ENCODE results near the gene ADSS1.

ADSS1 gene

GRCh38 chr14:104753528-104754212, 29.6 kb downstream of the ADSS1 start:
- Histone ChIP-seq H3K9me3 (ENCODE audit: severe bottlenecking) (peaks cover 14% of the 10 kb centered on the region), H3K27me3 (ENCODE audit: insufficient read depth, low read depth, severe bottlenecking) (no peaks in the 10 kb centered on the region), H3K36me3 (peaks cover 48% of the 10 kb centered on the region), H3K27ac (peak overlapping the region; percentile 97), H3K4me3 (ENCODE audit: low read depth, low read length) (peak overlapping the region; percentile 51)
- DNase-seq, result no peak
- no peak for TF ChIP-seq CTCF (IDR thresholded peaks at IDR 0.05; ENCODE audit: low read depth, low read length)

DNA sequence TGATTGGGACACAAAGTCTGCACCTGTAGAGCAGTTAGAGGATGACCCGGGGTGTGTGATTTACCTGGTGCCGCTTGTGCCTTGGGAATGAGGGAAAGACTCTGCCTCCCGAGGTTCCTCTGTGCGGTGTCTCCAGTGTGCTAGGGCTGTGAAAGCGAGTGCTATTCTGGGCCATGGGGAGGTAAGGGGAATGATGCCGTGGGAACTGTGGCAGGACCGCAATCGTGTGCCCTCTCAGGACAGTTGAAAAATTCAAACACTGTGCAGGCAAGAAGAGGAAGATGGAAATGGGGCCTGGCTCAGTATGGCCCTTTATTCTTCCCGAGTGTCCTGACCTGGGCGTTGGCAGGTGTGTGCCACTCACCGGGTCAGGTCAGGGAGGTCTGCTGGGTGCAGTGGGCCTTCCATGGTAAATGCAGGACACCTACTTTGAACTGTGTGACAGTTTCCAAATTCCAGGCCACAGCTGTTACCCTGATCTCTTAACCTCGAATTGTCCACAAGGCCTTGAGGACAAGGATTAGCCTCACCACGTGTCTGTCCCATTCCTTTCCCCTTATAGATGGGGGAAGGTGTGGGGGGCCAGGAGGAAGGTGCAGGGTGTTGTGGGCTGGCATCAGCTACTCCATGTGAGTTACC, 30.3 kb downstream of the ADSS1 start:
- Histone ChIP-seq H3K27me3 (ENCODE audit: insufficient read depth, low read depth, severe bottlenecking) (no peaks in the 10 kb centered on the region), H3K36me3 (peaks cover 55% of the 10 kb centered on the region), H3K9me3 (ENCODE audit: severe bottlenecking) (peaks cover 14% of the 10 kb centered on the region), H3K27ac (no peak overlapping the region), H3K4me3 (ENCODE audit: low read depth, low read length) (peak overlapping the region; percentile 51)
- TF ChIP-seq CTCF (IDR thresholded peaks at IDR 0.05; ENCODE audit: low read depth, low read length), result no peak
- no peak for DNase-seq

GRCh38 chr14:104755621-104756020, 31.6 kb downstream of the ADSS1 start:
- Histone ChIP-seq H3K36me3 (peaks cover 65% of the 10 kb centered on the region), H3K27ac (no peak overlapping the region), H3K27me3 (ENCODE audit: insufficient read depth, low read depth, severe bottlenecking) (no peaks in the 10 kb centered on the region), H3K9me3 (ENCODE audit: severe bottlenecking) (peaks cover 14% of the 10 kb centered on the region), H3K4me3 (ENCODE audit: low read depth, low read length) (no peak overlapping the region)
- TF ChIP-seq CTCF (IDR thresholded peaks at IDR 0.05; ENCODE audit: low read depth, low read length), result no peak
- no peak for DNase-seq

DNA sequence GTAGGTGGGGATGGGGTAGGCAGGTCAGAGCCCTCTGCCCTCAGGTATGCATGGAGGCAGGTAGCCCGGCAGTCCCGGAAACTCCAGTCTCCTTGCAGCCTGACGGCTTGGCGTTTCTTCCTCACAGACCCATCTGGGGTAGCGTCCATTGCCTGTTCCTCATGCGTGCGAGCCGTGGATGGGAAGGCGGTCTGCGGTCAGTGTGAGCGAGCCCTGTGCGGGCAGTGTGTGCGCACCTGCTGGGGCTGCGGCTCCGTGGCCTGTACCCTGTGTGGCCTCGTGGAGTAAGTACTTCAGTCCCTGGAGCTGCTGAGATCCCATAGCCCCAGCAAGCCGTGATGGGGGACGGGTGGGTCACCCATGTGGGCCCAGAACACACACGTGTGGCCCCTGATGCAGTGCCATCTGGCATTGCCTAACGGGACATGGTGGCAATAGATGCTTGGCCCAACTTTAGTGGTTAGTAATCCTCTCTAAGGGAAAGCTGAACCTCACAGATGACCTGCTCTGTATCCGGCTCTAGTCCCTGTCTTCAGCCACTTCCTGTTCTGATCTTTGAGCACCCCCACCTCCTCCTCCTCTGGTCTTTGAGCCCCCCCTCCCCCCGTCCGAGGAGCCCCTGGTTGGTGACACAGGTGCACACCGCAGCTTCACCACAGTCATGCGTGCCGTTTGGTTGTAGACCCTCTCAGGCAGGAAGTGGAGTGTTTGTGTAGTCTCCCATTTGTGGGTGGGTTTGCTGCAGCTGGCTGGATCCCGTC, 32.6 kb downstream of the ADSS1 start:
- H3K4me3 ChIP-seq (ENCODE audit: low read depth, low read length), result no peak overlapping the region
- no peak for DNase-seq
- H3K27me3 ChIP-seq (ENCODE audit: insufficient read depth, low read depth, severe bottlenecking), result no peaks in the 10 kb centered on the region
- H3K36me3 ChIP-seq, result peaks cover 70% of the 10 kb centered on the region
- H3K9me3 ChIP-seq (ENCODE audit: severe bottlenecking), result peaks cover 7% of the 10 kb centered on the region
- no peak overlapping the region for H3K27ac ChIP-seq
- TF ChIP-seq CTCF (IDR thresholded peaks at IDR 0.05; ENCODE audit: low read depth, low read length), result no peak

GRCh38 chr14:104757238-104757585, 33.2 kb downstream of the ADSS1 start:
- Histone ChIP-seq H3K36me3 (peaks cover 71% of the 10 kb centered on the region), H3K27me3 (ENCODE audit: insufficient read depth, low read depth, severe bottlenecking) (no peaks in the 10 kb centered on the region), H3K27ac (no peak overlapping the region), H3K9me3 (ENCODE audit: severe bottlenecking) (peaks cover 2% of the 10 kb centered on the region), H3K4me3 (ENCODE audit: low read depth, low read length) (no peak overlapping the region)
- no peak for TF ChIP-seq CTCF (IDR thresholded peaks at IDR 0.05; ENCODE audit: low read depth, low read length)
- DNase-seq, result no peak

Data from WERI-Rb-1 (cell line).